Measurements from ENCODE around the gene NCKAP1.

GRCh38 chr2:182897137-182897536 is 141.1 kb downstream of the NCKAP1 start:
- no peak for TF ChIP-seq POLR2A (IDR thresholded peaks at IDR 0.05)
- TF ChIP-seq POLR2AphosphoS5 (IDR thresholded peaks at IDR 0.05) = no peak

All from suprapubic skin (tissue), 4 donors.